ENCODE measurements around the gene MOGAT1.
"Not testable (repeated sequence)": the region's sequence is repeated elsewhere in the genome, so short reads cannot be mapped to it uniquely, and the experiment has no call there.

The MOGAT1 gene

DNA sequence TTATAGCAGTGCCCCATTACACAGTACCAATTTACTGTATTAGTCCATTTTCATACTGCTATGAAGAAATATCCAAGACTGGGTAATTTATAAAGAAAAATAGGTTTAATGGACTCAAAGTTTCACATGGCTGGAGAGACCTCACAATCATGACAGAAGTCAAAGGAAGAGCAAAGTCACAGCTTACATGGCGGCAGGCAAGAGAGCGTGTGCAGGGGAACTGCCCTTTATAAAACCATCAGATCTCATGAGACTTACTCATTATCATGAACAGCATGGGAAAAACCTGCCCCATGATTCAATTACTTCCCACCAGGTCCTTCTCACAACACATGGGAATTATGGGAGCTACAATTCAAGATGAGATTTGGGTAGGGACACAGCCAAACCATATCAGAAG, 50.1 kb downstream of the MOGAT1 start:
- H2BK12ac ChIP-seq (ENCODE audit: low read length); H4K91ac ChIP-seq (ENCODE audit: low read depth, low read length, poor library complexity); H3K9ac ChIP-seq (ENCODE audit: low read depth, low read length, poor library complexity); H2AK5ac ChIP-seq (ENCODE audit: low read depth, low read length); H2BK15ac ChIP-seq (ENCODE audit: low read length); H3K27ac ChIP-seq (replicated peaks; ENCODE audit: low read length); H3K79me1 ChIP-seq (ENCODE audit: low read depth, low read length); H3K27me3 ChIP-seq (ENCODE audit: control insufficient read depth in 3 of 3, insufficient read depth in 3 of 3, low read depth in 1 of 3, low read length in 3 of 3); DNase-seq (ENCODE audit: low spot score); H2AFZ ChIP-seq (ENCODE audit: low read length); H3K14ac ChIP-seq (ENCODE audit: low read length); H2BK5ac ChIP-seq (ENCODE audit: low read length); H3K4me2 ChIP-seq (ENCODE audit: insufficient read depth, low read length, poor library complexity, severe bottlenecking); H3K23ac ChIP-seq (ENCODE audit: low read depth, low read length, poor library complexity); H2BK120ac ChIP-seq (ENCODE audit: low read depth, low read length); H3K36me3 ChIP-seq (replicated peaks in 1 of 2; ENCODE audit: control insufficient read depth in 2 of 2, insufficient read depth in 2 of 2, low read length in 2 of 2); H3K4ac ChIP-seq (ENCODE audit: low read length); H3K4me3 ChIP-seq (ENCODE audit: low read length in 2 of 2); H3K18ac ChIP-seq (ENCODE audit: low read length); H3K9me3 ChIP-seq (replicated peaks in 1 of 2; ENCODE audit: control insufficient read depth in 2 of 2, insufficient read depth in 1 of 2, low read depth in 1 of 2, low read length in 2 of 2); H4K8ac ChIP-seq (ENCODE audit: low read depth, low read length); H3K4me1 ChIP-seq (ENCODE audit: control insufficient read depth in 2 of 2, insufficient read depth in 1 of 2, low read depth in 1 of 2, low read length in 2 of 2): not testable (repeated sequence)
- WGBS, 2 donors (ENCODE audit: extremely low coverage in 2 of 2, insufficient read length in 2 of 2, insufficient replicate concordance in 1 of 2): no CpG with 5 or more reads among the region's 2 CpGs

DNA sequence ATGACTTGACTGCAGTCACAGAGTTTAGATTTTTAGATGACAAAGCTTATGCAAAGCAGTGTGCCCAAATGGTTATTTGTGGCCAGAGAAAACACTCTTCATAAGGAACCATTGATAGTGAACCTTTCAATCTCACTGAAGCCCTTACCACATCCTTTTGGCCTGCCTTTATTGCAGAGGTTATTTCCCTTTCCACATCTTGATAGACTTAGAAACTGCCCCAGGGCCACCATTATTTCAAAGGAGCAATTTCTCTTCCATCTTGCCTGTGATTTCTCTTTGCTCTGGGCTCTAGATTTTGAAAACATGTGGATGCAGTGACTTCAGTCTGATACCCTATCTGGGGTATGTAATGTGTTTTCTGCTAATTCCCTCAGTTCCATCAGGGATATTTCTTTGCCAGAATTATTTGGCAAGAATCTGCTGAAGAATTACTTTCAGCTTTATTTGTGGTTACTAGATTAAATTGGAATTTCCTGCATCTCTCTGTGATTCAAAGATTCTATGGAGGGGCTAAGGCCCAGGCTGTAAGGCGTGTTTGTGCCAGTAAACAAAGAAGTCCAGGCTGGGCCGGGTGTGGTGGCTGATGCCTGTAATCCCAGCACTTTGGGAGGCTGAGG, 51.0 kb downstream of the MOGAT1 start:
- H3K4me2 ChIP-seq (ENCODE audit: insufficient read depth, low read length, poor library complexity, severe bottlenecking): no peak overlapping the region
- no peak overlapping the region for H2BK120ac ChIP-seq (ENCODE audit: low read depth, low read length)
- H2BK12ac ChIP-seq (ENCODE audit: low read length): no peak overlapping the region
- no peak overlapping the region for H3K27ac ChIP-seq (replicated peaks; ENCODE audit: low read length)
- no peak overlapping the region for H2AK5ac ChIP-seq (ENCODE audit: low read depth, low read length)
- no peak overlapping the region for H3K4ac ChIP-seq (ENCODE audit: low read length)
- no peak overlapping the region for H3K14ac ChIP-seq (ENCODE audit: low read length)
- H3K18ac ChIP-seq (ENCODE audit: low read length): no peak overlapping the region
- peaks cover 0 to 5% of the 10 kb centered on the region in 2 donors for H3K9me3 ChIP-seq (replicated peaks in 1 of 2; ENCODE audit: control insufficient read depth in 2 of 2, insufficient read depth in 1 of 2, low read depth in 1 of 2, low read length in 2 of 2)
- H4K91ac ChIP-seq (ENCODE audit: low read depth, low read length, poor library complexity): no peak overlapping the region
- H4K8ac ChIP-seq (ENCODE audit: low read depth, low read length): no peak overlapping the region
- H2BK5ac ChIP-seq (ENCODE audit: low read length): no peak overlapping the region
- no peak overlapping the region for H2AFZ ChIP-seq (ENCODE audit: low read length)
- H3K27me3 ChIP-seq (ENCODE audit: control insufficient read depth in 3 of 3, insufficient read depth in 3 of 3, low read depth in 1 of 3, low read length in 3 of 3): no peaks in the 10 kb centered on the region
- H3K4me3 ChIP-seq (ENCODE audit: low read length in 2 of 2): no peak overlapping the region
- no CpG with 5 or more reads among the region's 2 CpGs for WGBS, 2 donors (ENCODE audit: extremely low coverage in 2 of 2, insufficient read length in 2 of 2, insufficient replicate concordance in 1 of 2)
- H3K9ac ChIP-seq (ENCODE audit: low read depth, low read length, poor library complexity): no peak overlapping the region
- no peaks in the 10 kb centered on the region for H3K4me1 ChIP-seq (ENCODE audit: control insufficient read depth in 2 of 2, insufficient read depth in 1 of 2, low read depth in 1 of 2, low read length in 2 of 2)
- no peaks in the 10 kb centered on the region for H3K79me1 ChIP-seq (ENCODE audit: low read depth, low read length)
- no peaks in the 10 kb centered on the region for H3K36me3 ChIP-seq (replicated peaks in 1 of 2; ENCODE audit: control insufficient read depth in 2 of 2, insufficient read depth in 2 of 2, low read length in 2 of 2)
- DNase-seq (ENCODE audit: low spot score): no peak
- H2BK15ac ChIP-seq (ENCODE audit: low read length): no peak overlapping the region
- no peak overlapping the region for H3K23ac ChIP-seq (ENCODE audit: low read depth, low read length, poor library complexity)

DNA sequence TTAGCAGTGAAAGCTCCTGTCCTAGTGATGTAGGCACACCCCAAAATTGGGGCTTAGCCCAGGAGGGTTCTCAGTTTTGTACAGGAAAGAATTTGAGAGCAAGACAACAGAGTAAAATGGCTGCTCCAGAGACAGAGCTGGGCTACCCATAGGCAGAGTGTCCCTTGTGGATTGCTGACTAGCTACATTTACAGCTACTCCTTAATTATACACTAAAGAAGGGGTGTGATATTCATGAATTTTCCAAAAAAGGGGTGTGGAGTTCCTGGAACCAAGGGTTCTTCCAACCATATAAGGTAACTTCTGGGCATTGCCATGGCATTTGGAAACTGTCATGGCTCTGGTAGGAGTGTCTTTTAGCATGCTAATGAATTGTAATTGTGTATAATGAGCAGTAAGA, 52.8 kb downstream of the MOGAT1 start:
- H3K9me3 ChIP-seq (replicated peaks in 1 of 2; ENCODE audit: control insufficient read depth in 2 of 2, insufficient read depth in 1 of 2, low read depth in 1 of 2, low read length in 2 of 2): peaks cover 0 to 5% of the 10 kb centered on the region in 2 donors
- no peak overlapping the region for H3K4ac ChIP-seq (ENCODE audit: low read length)
- no peaks in the 10 kb centered on the region for H3K4me1 ChIP-seq (ENCODE audit: control insufficient read depth in 2 of 2, insufficient read depth in 1 of 2, low read depth in 1 of 2, low read length in 2 of 2)
- H3K9ac ChIP-seq (ENCODE audit: low read depth, low read length, poor library complexity): no peak overlapping the region
- no peak for DNase-seq (ENCODE audit: low spot score)
- H3K27ac ChIP-seq (replicated peaks; ENCODE audit: low read length): no peak overlapping the region
- H3K14ac ChIP-seq (ENCODE audit: low read length): no peak overlapping the region
- no peak overlapping the region for H2BK15ac ChIP-seq (ENCODE audit: low read length)
- no peak overlapping the region for H2AFZ ChIP-seq (ENCODE audit: low read length)
- no peaks in the 10 kb centered on the region for H3K36me3 ChIP-seq (replicated peaks in 1 of 2; ENCODE audit: control insufficient read depth in 2 of 2, insufficient read depth in 2 of 2, low read length in 2 of 2)
- H3K27me3 ChIP-seq (ENCODE audit: control insufficient read depth in 3 of 3, insufficient read depth in 3 of 3, low read depth in 1 of 3, low read length in 3 of 3): no peaks in the 10 kb centered on the region
- no peak overlapping the region for H2AK5ac ChIP-seq (ENCODE audit: low read depth, low read length)
- no peak overlapping the region for H2BK5ac ChIP-seq (ENCODE audit: low read length)
- H3K4me3 ChIP-seq (ENCODE audit: low read length in 2 of 2): no peak overlapping the region
- no peak overlapping the region for H3K23ac ChIP-seq (ENCODE audit: low read depth, low read length, poor library complexity)
- no peak overlapping the region for H4K91ac ChIP-seq (ENCODE audit: low read depth, low read length, poor library complexity)
- H3K18ac ChIP-seq (ENCODE audit: low read length): no peak overlapping the region
- H4K8ac ChIP-seq (ENCODE audit: low read depth, low read length): no peak overlapping the region
- no peaks in the 10 kb centered on the region for H3K79me1 ChIP-seq (ENCODE audit: low read depth, low read length)
- H2BK12ac ChIP-seq (ENCODE audit: low read length): no peak overlapping the region
- H3K4me2 ChIP-seq (ENCODE audit: insufficient read depth, low read length, poor library complexity, severe bottlenecking): no peak overlapping the region
- no peak overlapping the region for H2BK120ac ChIP-seq (ENCODE audit: low read depth, low read length)

DNA sequence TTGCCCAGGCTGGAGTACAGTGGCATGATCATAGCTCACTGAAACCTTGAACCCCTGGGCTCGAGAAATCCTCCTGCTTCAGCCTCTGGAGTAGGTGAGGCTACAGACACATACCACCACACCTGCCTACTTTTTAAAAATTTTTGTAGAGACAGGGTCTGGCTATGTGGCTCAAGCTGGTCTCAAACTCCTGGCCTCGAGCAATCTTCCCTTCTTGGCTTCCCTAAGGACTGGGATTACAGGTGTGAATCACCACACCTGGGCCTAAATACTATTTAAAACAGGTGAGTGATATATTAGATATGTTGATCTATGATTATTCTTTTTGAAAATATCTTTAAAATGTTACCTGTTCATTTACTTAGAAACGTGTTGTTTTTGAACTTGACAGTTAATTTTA, 57.2 kb downstream of the MOGAT1 start:
- Histone ChIP-seq H2BK5ac (ENCODE audit: low read length) (no peak overlapping the region), H3K4me2 (ENCODE audit: insufficient read depth, low read length, poor library complexity, severe bottlenecking) (no peak overlapping the region), H3K9me3 (replicated peaks in 1 of 2; ENCODE audit: control insufficient read depth in 2 of 2, insufficient read depth in 1 of 2, low read depth in 1 of 2, low read length in 2 of 2) (peaks cover 0 to 3% of the 10 kb centered on the region in 2 donors), H3K18ac (ENCODE audit: low read length) (no peak overlapping the region), H3K4me1 (ENCODE audit: control insufficient read depth in 2 of 2, insufficient read depth in 1 of 2, low read depth in 1 of 2, low read length in 2 of 2) (no peaks in the 10 kb centered on the region), H2AK5ac (ENCODE audit: low read depth, low read length) (no peak overlapping the region), H3K4ac (ENCODE audit: low read length) (no peak overlapping the region), H3K27me3 (ENCODE audit: control insufficient read depth in 3 of 3, insufficient read depth in 3 of 3, low read depth in 1 of 3, low read length in 3 of 3) (no peaks in the 10 kb centered on the region), H3K4me3 (ENCODE audit: low read length in 2 of 2) (no peak overlapping the region), H3K27ac (replicated peaks; ENCODE audit: low read length) (no peak overlapping the region), H3K14ac (ENCODE audit: low read length) (no peak overlapping the region), H4K8ac (ENCODE audit: low read depth, low read length) (no peak overlapping the region), H2BK120ac (ENCODE audit: low read depth, low read length) (no peak overlapping the region), H3K23ac (ENCODE audit: low read depth, low read length, poor library complexity) (no peak overlapping the region), H4K91ac (ENCODE audit: low read depth, low read length, poor library complexity) (no peak overlapping the region), H3K79me1 (ENCODE audit: low read depth, low read length) (no peaks in the 10 kb centered on the region), H3K9ac (ENCODE audit: low read depth, low read length, poor library complexity) (no peak overlapping the region), H2AFZ (ENCODE audit: low read length) (no peak overlapping the region), H2BK15ac (ENCODE audit: low read length) (no peak overlapping the region), H2BK12ac (ENCODE audit: low read length) (no peak overlapping the region), H3K36me3 (replicated peaks in 1 of 2; ENCODE audit: control insufficient read depth in 2 of 2, insufficient read depth in 2 of 2, low read length in 2 of 2) (no peaks in the 10 kb centered on the region)
- no CpG with 5 or more reads among the region's 3 CpGs for WGBS, 2 donors (ENCODE audit: extremely low coverage in 2 of 2, insufficient read length in 2 of 2, insufficient replicate concordance in 1 of 2)
- no peak for DNase-seq (ENCODE audit: low spot score)
